PC-3 (cell line): ENCODE measurements around the gene IRX1. TPM values are rescaled to one million over a fixed set of nuclear protein-coding genes. Genes with fewer than 3 reads are reported as not detected.

Experiments used
- ATAC-seq: fragments of 200-7000 bp; cut with Tn5 transposase; 2 replicates; pipeline ENCODE4 v1.9.1; 2020; ENCODE audit warnings: mild to moderate bottlenecking, moderate library complexity
- BruUV-seq: library from RNA; stranded (reverse); fragments of 400-500 nt; replicated peaks from 2 replicates; lab custom pipeline; 2021; lab: Mats Ljungman, UMichigan
- CTCF ChIA-PET: fragments of 300-600 bp; sonication (Branson Sonifier 250); formaldehyde crosslinking; loops from one replicate; lab custom pipeline; 2022; ENCODE audit warnings: antibody characterized with exemption; lab: Charles Lee
- POLR2A ChIA-PET: fragments of 300-600 bp; sonication (Branson Sonifier 250); formaldehyde crosslinking; loops from one replicate; lab custom pipeline; 2022; ENCODE audit warnings: antibody characterized with exemption; ENCODE audit not compliant: unreplicated experiment; lab: Charles Lee
- DNase-seq: peaks from one replicate; pipeline ENCODE4 v3.0.0-alpha.2; 2015
- H2AFZ ChIP-seq: fragments of 300-600 bp; sonication (generic); 2 replicates; pipeline ENCODE4 v1.6.0; 2016; ENCODE audit warnings: antibody characterized with exemption, low read length
- H3F3A ChIP-seq: fragments of 300-600 bp; sonication (generic); one replicate; pipeline ENCODE4 v1.6.0; 2017; ENCODE audit warnings: antibody characterized with exemption, low read length, control low read depth, mild to moderate bottlenecking; ENCODE audit not compliant: unreplicated experiment
- H3K27ac ChIP-seq: fragments of 300-600 bp; sonication (generic); 2 replicates; pipeline ENCODE4 v1.5.1; 2016; ENCODE audit warnings: mild to moderate bottlenecking, low read length
- H3K27me3 ChIP-seq: fragments of 300-600 bp; sonication (generic); 2 replicates; pipeline ENCODE4 v1.6.1; 2016; ENCODE audit warnings: low read length, mixed read lengths
- H3K36me3 ChIP-seq: fragments of 300-600 bp; sonication (generic); 2 replicates; pipeline ENCODE4 v1.6.1; 2016; ENCODE audit warnings: low read depth, mixed run types, low read length, mixed read lengths
- H3K4me1 ChIP-seq: fragments of 300-600 bp; sonication (generic); 2 replicates; pipeline ENCODE4 v1.5.1; 2016; ENCODE audit warnings: low read length; ENCODE audit not compliant: insufficient read depth
- H3K4me2 ChIP-seq: fragments of 300-600 bp; sonication (generic); 2 replicates; pipeline ENCODE4 v1.6.0; 2016; ENCODE audit warnings: low read length
- H3K4me3 ChIP-seq: fragments of 300-600 bp; sonication (generic); 2 replicates; pipeline ENCODE4 v1.5.1; 2016; ENCODE audit warnings: mild to moderate bottlenecking, low read length, mixed read lengths
- H3K79me2 ChIP-seq: fragments of 300-600 bp; sonication (generic); 2 replicates; pipeline ENCODE4 v1.6.1; 2017; ENCODE audit warnings: low read length, mixed read lengths
- H3K9ac ChIP-seq: fragments of 300-600 bp; sonication (generic); 2 replicates; pipeline ENCODE4 v1.6.0; 2016; ENCODE audit warnings: mild to moderate bottlenecking, low read length
- H3K9me2 ChIP-seq: fragments of 300-600 bp; sonication (generic); replicated peaks from 2 replicates; pipeline ENCODE4 v1.6.1; 2016; ENCODE audit warnings: mixed run types, low read length, mixed read lengths
- H3K9me3 ChIP-seq: fragments of 300-600 bp; sonication (generic); 2 replicates; pipeline ENCODE4 v1.6.1; 2016; ENCODE audit warnings: low read length, mixed read lengths
- H4K20me1 ChIP-seq: fragments of 300-600 bp; sonication (generic); 2 replicates; pipeline ENCODE4 v1.6.1; 2016; ENCODE audit warnings: low read length, mixed read lengths
- EZH2 ChIP-seq: fragments of 300-600 bp; sonication (generic); IDR thresholded peaks from one replicate; pipeline ENCODE4 v1.6.1; 2017; ENCODE audit warnings: antibody characterized with exemption, mild to moderate bottlenecking, low read length; ENCODE audit not compliant: unreplicated experiment
- EZH2phosphoT487 ChIP-seq: fragments of 300-600 bp; sonication (generic); IDR thresholded peaks from 2 replicates; pipeline ENCODE4 v1.6.1; 2018; ENCODE audit warnings: mild to moderate bottlenecking, antibody characterized with exemption, low read length, borderline replicate concordance
- intact Hi-C: fragments of 100-400 bp; cut with micrococcal nuclease; formaldehyde crosslinking; loops from 2 replicates; pipeline ENCODE4 v1.9.0; 2023
- total RNA-seq: library from RNA; depleted of rRNA; stranded (reverse); fragments of >200 nt; gene quantifications from 2 replicates; pipeline ENCODE4 v1.2.3, GENCODE V29; 2014
- TF ChIP-seq, protein P1 (sequence below): fragments of 300-600 bp; sonication (generic); conservative IDR thresholded peaks from 2 replicates; pipeline ENCODE4 v1.5.1; 2017; ENCODE audit warnings: antibody characterized with exemption, low read depth, mild to moderate bottlenecking, low read length

The IRX1 gene
- total RNA-seq, 1 experiment from 2014 or later = not detected

- CTCF ChIA-PET = no interaction called here
- Histone ChIP-seq H3F3A (no peaks in the 10 kb centered on the region), H3K79me2 (no peaks in the 10 kb centered on the region), H3K9ac (no peak overlapping the region), H3K9me2 (no peaks in the 10 kb centered on the region), H3K4me3 (no peak overlapping the region), H3K27me3 (no peaks in the 10 kb centered on the region), H2AFZ (no peak overlapping the region), H3K36me3 (no peaks in the 10 kb centered on the region), H3K27ac (no peak overlapping the region), H3K4me1 (no peaks in the 10 kb centered on the region), H3K4me2 (no peak overlapping the region), H4K20me1 (no peaks in the 10 kb centered on the region), H3K9me3 (no peaks in the 10 kb centered on the region)
- intact Hi-C loops = no loop called here
- TF ChIP-seq, protein P1, sequence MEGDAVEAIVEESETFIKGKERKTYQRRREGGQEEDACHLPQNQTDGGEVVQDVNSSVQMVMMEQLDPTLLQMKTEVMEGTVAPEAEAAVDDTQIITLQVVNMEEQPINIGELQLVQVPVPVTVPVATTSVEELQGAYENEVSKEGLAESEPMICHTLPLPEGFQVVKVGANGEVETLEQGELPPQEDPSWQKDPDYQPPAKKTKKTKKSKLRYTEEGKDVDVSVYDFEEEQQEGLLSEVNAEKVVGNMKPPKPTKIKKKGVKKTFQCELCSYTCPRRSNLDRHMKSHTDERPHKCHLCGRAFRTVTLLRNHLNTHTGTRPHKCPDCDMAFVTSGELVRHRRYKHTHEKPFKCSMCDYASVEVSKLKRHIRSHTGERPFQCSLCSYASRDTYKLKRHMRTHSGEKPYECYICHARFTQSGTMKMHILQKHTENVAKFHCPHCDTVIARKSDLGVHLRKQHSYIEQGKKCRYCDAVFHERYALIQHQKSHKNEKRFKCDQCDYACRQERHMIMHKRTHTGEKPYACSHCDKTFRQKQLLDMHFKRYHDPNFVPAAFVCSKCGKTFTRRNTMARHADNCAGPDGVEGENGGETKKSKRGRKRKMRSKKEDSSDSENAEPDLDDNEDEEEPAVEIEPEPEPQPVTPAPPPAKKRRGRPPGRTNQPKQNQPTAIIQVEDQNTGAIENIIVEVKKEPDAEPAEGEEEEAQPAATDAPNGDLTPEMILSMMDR = no peak
- TF ChIP-seq EZH2phosphoT487 (no peak), EZH2 (no peak)
- BruUV-seq = no TSS peak
- no peak for DNase-seq
- no peak for ATAC-seq
- POLR2A ChIA-PET = no interaction called here
Observed at GRCh38 chr5:3596857-3597166, 1.2 kb downstream of the IRX1 start.

DNA sequence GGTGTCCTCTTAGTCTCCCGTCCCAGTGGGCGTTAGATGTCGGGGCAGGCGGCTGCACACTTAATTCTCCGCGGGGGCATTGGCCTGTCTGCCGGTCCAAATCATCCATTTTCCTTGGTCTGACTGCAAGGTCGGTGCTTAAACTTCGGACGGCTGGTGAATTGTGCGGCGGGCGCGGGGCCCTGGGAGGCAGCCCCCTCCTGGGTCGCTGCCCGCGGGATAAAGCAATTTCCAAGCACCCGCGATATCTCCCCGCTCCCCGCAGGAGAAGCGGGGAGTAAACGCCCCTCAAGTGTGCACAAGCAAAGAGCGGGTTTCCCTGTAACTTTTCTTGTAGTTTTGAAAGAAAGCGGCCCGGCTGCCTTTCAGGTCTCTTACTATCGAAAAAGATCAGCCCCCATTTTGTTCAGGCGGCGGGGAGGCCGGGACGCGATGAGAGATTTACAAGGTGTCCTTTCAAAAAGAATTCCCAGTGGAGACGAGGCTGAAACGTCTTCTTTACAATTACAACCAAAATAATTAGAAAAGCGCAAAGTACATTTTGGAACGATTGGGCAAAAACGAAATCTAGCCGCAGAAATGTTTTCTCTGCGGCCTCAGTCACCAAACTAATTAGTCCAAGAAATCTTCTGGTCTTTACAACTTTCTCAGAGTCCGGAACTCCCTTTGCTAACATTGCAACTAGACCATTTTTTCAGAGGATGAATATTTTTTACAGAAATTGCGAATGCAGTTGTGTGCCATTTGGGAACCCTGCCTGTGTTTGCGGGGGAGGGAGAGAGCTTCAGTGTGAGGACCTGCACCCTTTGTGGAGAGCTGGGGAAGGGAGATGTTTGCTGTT, 1.8 kb downstream of the IRX1 start:
- H4K20me1 ChIP-seq = no peaks in the 10 kb centered on the region
- CTCF ChIA-PET = no interaction called here
- no peak for DNase-seq
- H3K9ac ChIP-seq = no peak overlapping the region
- H3K4me2 ChIP-seq = no peak overlapping the region
- H3K4me3 ChIP-seq = no peak overlapping the region
- intact Hi-C loops = no loop called here
- H3K27me3 ChIP-seq = no peaks in the 10 kb centered on the region
- H3F3A ChIP-seq = no peaks in the 10 kb centered on the region
- TF ChIP-seq, protein P1 = no peak
- no peak for TF ChIP-seq EZH2
- no peak for ATAC-seq
- no peaks in the 10 kb centered on the region for H3K36me3 ChIP-seq
- no peak overlapping the region for H2AFZ ChIP-seq
- no peaks in the 10 kb centered on the region for H3K79me2 ChIP-seq
- H3K27ac ChIP-seq = no peak overlapping the region
- BruUV-seq = no TSS peak
- no peaks in the 10 kb centered on the region for H3K9me2 ChIP-seq
- no peaks in the 10 kb centered on the region for H3K9me3 ChIP-seq
- POLR2A ChIA-PET = no interaction called here
- H3K4me1 ChIP-seq = no peaks in the 10 kb centered on the region

DNA sequence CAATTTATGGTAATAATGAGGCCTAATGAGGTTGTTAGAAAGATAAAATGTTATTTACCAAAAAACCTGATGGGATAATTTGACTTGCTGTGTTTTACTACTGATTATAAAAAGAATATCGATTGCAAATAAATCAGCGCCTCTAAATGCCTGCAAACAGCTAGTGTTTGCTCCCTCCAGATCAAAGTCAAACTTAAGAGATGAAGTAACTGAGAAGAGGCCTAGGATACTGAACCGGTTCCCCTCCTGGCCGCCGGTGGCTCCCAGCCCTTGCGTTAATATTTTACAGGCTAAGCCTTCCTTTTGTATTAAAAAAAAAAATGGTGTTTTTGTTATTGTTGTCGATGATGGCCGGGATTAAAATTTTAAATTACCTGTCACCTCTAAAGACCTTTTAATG, 2.6 kb downstream of the IRX1 start:
- H3K36me3 ChIP-seq = no peaks in the 10 kb centered on the region
- no peaks in the 10 kb centered on the region for H3K27me3 ChIP-seq
- no peaks in the 10 kb centered on the region for H3K9me2 ChIP-seq
- H2AFZ ChIP-seq = no peak overlapping the region
- no peaks in the 10 kb centered on the region for H4K20me1 ChIP-seq
- TF ChIP-seq, protein P1 = no peak
- TF ChIP-seq EZH2phosphoT487 (no peak), EZH2 (no peak)
- DNase-seq = no peak
- H3K4me2 ChIP-seq = no peak overlapping the region
- H3K4me3 ChIP-seq = no peak overlapping the region
- no peaks in the 10 kb centered on the region for H3K9me3 ChIP-seq
- no peak for ATAC-seq
- no peaks in the 10 kb centered on the region for H3K79me2 ChIP-seq
- no peak overlapping the region for H3K9ac ChIP-seq
- H3K4me1 ChIP-seq = no peaks in the 10 kb centered on the region
- H3K27ac ChIP-seq = no peak overlapping the region
- POLR2A ChIA-PET = no interaction called here
- no TSS peak for BruUV-seq
- CTCF ChIA-PET = no interaction called here
- intact Hi-C loops = no loop called here
- H3F3A ChIP-seq = no peaks in the 10 kb centered on the region
